GM10847 (cell line): ENCODE measurements around the gene ARID1B.

ENCODE experiments used
- POLR2A ChIP-seq: IDR thresholded peaks from 2 replicates; pipeline ENCODE4 v1.6.1; 2011; ENCODE audit not compliant: insufficient read length; ENCODE audit errors: extremely low read depth

ARID1B gene

DNA sequence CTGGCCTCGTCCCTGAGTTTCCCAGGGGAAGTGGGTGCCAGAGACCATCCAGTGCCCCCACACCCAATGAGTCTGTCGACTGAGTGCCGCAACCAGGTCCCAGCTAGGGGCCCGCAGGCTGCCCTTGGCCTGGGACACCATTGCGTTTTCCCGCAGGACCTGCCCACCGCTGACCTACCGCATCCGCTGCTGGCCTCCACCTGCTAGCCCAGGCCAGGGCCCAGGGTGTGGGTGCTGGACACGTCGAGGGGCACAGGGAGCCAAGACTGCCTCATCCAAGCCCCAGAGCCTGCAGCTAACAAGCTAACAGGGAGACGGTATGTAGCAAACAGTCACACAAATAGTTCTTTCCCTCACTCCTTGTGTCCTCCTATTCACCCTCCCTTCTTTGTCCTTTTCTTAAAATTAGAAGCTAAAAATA, 448.4 kb downstream of the ARID1B start:
- TF ChIP-seq POLR2A: no peak

DNA sequence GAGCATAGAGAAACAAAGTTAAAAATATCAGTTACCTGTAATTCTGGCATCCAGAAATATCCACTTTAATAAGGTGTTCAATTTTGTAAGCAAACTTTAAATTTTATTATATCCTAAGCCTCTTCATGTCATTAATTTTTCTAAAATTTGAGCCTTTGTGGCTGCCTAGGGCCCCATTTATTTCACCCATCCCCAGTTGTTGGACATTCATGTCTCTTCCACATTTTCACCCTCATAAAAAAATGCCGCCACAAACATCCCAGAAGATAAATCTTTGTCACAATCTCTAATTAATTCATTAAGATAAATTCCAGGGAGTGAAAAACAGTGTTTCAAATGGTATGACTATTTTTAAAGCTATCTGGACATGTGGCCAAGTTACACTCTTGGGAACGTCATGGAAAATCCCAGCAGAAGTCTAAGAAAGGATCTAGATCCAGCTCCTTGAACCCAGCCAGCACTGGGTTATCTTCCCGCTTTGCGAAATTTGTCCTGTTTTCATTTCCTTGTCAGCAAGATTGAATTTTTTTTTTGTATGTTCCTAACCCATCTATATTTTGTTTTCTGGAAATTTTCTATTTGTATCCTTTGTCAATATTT, 448.9 kb downstream of the ARID1B start:
- TF ChIP-seq POLR2A: no peak

- no peak for TF ChIP-seq POLR2A
Observed at GRCh38 chr6:157226761-157227160, 449.6 kb downstream of the ARID1B start.

GRCh38 chr6:157227202-157228166, 450.3 kb downstream of the ARID1B start:
- no peak for TF ChIP-seq POLR2A

- TF ChIP-seq POLR2A: no peak
Observed at GRCh38 chr6:157228426-157229131, 451.4 kb downstream of the ARID1B start.

DNA sequence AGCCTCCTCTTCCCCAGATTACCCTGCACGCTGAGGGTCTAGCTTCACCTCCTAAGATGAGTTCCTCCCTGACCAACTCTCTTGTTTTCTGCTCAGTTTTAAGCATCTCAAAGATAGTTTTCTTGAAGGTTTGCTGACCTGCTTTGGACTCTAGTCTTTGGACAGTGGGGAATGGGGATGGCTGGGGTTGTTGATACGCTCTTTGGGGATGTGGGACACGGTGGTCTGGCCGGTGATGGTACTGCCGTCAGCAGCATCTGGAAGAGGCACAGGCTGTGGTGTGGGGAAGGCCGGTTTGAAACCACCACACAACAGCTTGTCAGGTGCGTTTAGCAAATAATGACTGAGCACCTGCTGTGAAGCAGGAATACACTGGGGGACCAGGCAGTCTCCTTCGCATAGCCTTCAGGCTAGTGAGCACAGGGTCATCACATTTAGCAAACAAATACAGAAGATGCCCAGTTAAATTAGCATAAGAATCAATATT, 452.0 kb downstream of the ARID1B start:
- TF ChIP-seq POLR2A: no peak

GRCh38 chr6:157229713-157230112, 452.5 kb downstream of the ARID1B start:
- TF ChIP-seq POLR2A: no peak

GRCh38 chr6:157230910-157231309, 453.7 kb downstream of the ARID1B start:
- TF ChIP-seq POLR2A: no peak

- TF ChIP-seq POLR2A: no peak
Observed at GRCh38 chr6:157232161-157232895, 455.1 kb downstream of the ARID1B start.

- TF ChIP-seq POLR2A: no peak
Observed at GRCh38 chr6:157233156-157233555, 456.0 kb downstream of the ARID1B start.

DNA sequence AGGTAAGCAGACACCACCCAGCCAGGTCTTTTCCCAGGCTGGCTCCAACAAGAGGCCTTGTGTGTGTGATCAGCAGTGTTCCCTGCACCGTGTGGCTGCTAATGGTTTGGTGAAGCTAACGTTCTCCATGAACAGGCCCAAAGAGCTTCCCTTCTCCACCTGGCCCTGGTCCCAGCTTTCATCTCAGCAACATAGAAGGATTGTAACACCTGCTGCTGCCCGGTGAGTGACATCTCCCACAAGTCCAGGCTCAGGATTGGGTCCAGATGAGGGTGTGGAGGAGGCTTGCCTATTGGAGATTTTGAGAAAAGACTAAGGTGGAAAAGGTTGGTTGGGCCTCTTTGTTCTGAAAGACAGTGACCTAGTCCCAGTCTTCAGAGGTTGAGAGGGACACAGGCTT, 456.5 kb downstream of the ARID1B start:
- no peak for TF ChIP-seq POLR2A

- no peak for TF ChIP-seq POLR2A
Observed at GRCh38 chr6:157235600-157236039, 458.4 kb downstream of the ARID1B start.

- no peak for TF ChIP-seq POLR2A
Observed at GRCh38 chr6:157236040-157236725, 459.0 kb downstream of the ARID1B start.

- TF ChIP-seq POLR2A: no peak
Observed at GRCh38 chr6:157238346-157238745, 461.2 kb downstream of the ARID1B start.
